HepG2 (cell line): ENCODE results near the gene TAB2.

Source experiments
- CBX5 ChIP-seq: sonication (generic); formaldehyde crosslinking; IDR thresholded peaks from 2 replicates; pipeline ENCODE4 v1.4.0; 2020; ENCODE audit warnings: missing genetic modification reagents, borderline replicate concordance
- EP300 ChIP-seq, 3 experiments: sonication (generic) in 1 of 3; formaldehyde crosslinking in 1 of 3; IDR thresholded peaks; 2 replicates each; pipeline versions ENCODE4 v1.5.1 to v1.6.1; 2011 to 2020; ENCODE audit warnings: low read depth in 2 of 3, low read length in 2 of 3, borderline replicate concordance in 1 of 3, improper control_type of control experiment in 1 of 3, mild to moderate bottlenecking in 1 of 3, missing genetic modification reagents in 1 of 3, moderate library complexity in 1 of 3
- PHF20 ChIP-seq: sonication (generic); formaldehyde crosslinking; IDR thresholded peaks from 2 replicates; pipeline ENCODE4 v1.5.0; 2020; ENCODE audit warnings: mild to moderate bottlenecking, missing genetic modification reagents
- SNAPC2 ChIP-seq: sonication (generic); formaldehyde crosslinking; IDR thresholded peaks from 2 replicates; pipeline ENCODE4 v1.8.1; 2022; ENCODE audit warnings: mild to moderate bottlenecking, missing genetic modification reagents
- YY1 ChIP-seq: IDR thresholded peaks from 2 replicates; pipeline ENCODE4 v1.6.1; 2011; ENCODE audit warnings: low read length, low read depth, moderate library complexity, mild to moderate bottlenecking; ENCODE audit not compliant: insufficient read depth, insufficient replicate concordance
- ZBTB44 ChIP-seq: sonication (generic); formaldehyde crosslinking; IDR thresholded peaks from 2 replicates; pipeline ENCODE4 v1.4.0; 2020; ENCODE audit warnings: missing genetic modification reagents
- ZSCAN5A ChIP-seq: sonication (generic); formaldehyde crosslinking; IDR thresholded peaks from 2 replicates; pipeline ENCODE4 v1.8.0; 2022; ENCODE audit warnings: mild to moderate bottlenecking, missing genetic modification reagents, borderline replicate concordance

- TF ChIP-seq ZSCAN5A (CRISPR knock-in tag) (no peak), PHF20 (no peak), CBX5 (CRISPR knock-in tag) (no peak), SNAPC2 (no peak), EP300 (IDR thresholded peaks at IDR 0.05; ENCODE audit: low read depth in 2 of 2, low read length in 2 of 2) (no peak), EP300 (CRISPR knock-in tag; IDR thresholded peaks at IDR 0.05; ENCODE audit: borderline replicate concordance) (no peak), ZBTB44 (CRISPR knock-in tag) (no peak), YY1 (no peak)
Observed at GRCh38 chr6:149457316-149457884, 139.9 kb downstream of the TAB2 start.
